GM10248 (cell line): ENCODE results near the gene IGFBP1.

Experiments
- CTCF ChIA-PET: fragments of 300-600 bp; sonication (Branson Sonifier 250); formaldehyde crosslinking; extraction: SDS; loops from one replicate; lab custom pipeline; 2021; ENCODE audit warnings: antibody characterized with exemption; lab: Yijun Ruan, JAX
- POLR2A ChIA-PET: fragments of 350-650 bp; sonication (Branson Sonifier 250); formaldehyde crosslinking; extraction: SDS; loops from one replicate; lab custom pipeline; 2020; ENCODE audit warnings: antibody characterized with exemption; lab: Yijun Ruan, JAX
- DNase-seq: peaks from one replicate; pipeline ENCODE4 v3.0.0; 2012; ENCODE audit errors: extremely low spot score
- CTCF ChIP-seq: IDR thresholded peaks from 2 replicates; pipeline ENCODE4 v1.5.1; 2012; ENCODE audit warnings: mild to moderate bottlenecking, low read depth; ENCODE audit errors: extremely low read depth, missing control alignments, control extremely low read depth

Gene IGFBP1

GRCh38 chr7:45890125-45890901, 2.0 kb downstream of the IGFBP1 start:
- TF ChIP-seq CTCF = no peak
- ChIA-PET POLR2A (no interaction called here), CTCF (interaction anchor here (1.0 to 1.4 kb wide), 6 partner anchors 10 to 1198 kb away, joined by 3 to 6 read pairs (median 3); no protein-coding TSS in a partner anchor)
- no peak for DNase-seq

GRCh38 chr7:45890902-45891461, 2.7 kb downstream of the IGFBP1 start:
- peak; percentile 53 for TF ChIP-seq CTCF
- DNase-seq = no peak
- ChIA-PET POLR2A (no interaction called here), CTCF (interaction anchor here (1.0 to 1.4 kb wide), 6 partner anchors 9 to 1197 kb away, joined by 3 to 6 read pairs (median 3); no protein-coding TSS in a partner anchor)

GRCh38 chr7:45891462-45892402, 3.4 kb downstream of the IGFBP1 start:
- CTCF ChIA-PET = interaction anchor here (0.9 to 2.0 kb wide), 6 partner anchors 9 to 1375 kb away, joined by 3 to 6 read pairs (median 3); no protein-coding TSS in a partner anchor
- no peak for DNase-seq
- no peak for TF ChIP-seq CTCF
- POLR2A ChIA-PET = no interaction called here

GRCh38 chr7:45892407-45893035, 4.2 kb downstream of the IGFBP1 start:
- POLR2A ChIA-PET = no interaction called here
- CTCF ChIA-PET = interaction anchor here (0.9 to 2.1 kb wide), 4 partner anchors 10 to 1374 kb away, joined by 3 to 6 read pairs (median 4); no protein-coding TSS in a partner anchor
- no peak for DNase-seq
- TF ChIP-seq CTCF = no peak

DNA sequence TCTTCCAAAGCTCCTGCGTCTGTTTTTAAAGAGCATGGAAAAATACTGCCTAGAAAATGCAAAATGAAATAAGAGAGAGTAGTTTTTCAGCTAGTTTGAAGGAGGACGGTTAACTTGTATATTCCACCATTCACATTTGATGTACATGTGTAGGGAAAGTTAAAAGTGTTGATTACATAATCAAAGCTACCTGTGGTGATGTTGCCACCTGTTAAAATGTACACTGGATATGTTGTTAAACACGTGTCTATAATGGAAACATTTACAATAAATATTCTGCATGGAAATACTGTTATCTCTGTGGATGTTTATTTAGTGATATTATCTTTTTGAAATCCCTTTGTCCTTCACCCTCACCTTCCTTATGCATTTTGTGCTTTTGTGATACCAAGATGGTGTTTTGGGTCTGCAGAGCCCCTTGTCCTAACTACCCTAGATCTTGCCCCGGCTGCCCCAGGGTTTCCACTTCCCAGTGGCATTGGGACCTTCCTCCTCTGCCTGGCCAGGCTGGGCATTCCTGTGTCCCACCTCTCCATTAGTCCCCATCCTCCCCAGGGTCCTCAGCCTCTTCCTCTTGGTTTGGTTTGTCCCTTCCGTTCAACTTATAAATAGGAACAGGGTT, 5.2 kb downstream of the IGFBP1 start:
- ChIA-PET POLR2A (no interaction called here), CTCF (interaction anchor here (2.0 to 2.1 kb wide), 2 partner anchors 9 to 24 kb away, joined by 6 read pairs; no protein-coding TSS in a partner anchor)
- DNase-seq = no peak
- no peak for TF ChIP-seq CTCF
